ENCODE results near the gene SMURF2.

SMURF2 gene

DNA sequence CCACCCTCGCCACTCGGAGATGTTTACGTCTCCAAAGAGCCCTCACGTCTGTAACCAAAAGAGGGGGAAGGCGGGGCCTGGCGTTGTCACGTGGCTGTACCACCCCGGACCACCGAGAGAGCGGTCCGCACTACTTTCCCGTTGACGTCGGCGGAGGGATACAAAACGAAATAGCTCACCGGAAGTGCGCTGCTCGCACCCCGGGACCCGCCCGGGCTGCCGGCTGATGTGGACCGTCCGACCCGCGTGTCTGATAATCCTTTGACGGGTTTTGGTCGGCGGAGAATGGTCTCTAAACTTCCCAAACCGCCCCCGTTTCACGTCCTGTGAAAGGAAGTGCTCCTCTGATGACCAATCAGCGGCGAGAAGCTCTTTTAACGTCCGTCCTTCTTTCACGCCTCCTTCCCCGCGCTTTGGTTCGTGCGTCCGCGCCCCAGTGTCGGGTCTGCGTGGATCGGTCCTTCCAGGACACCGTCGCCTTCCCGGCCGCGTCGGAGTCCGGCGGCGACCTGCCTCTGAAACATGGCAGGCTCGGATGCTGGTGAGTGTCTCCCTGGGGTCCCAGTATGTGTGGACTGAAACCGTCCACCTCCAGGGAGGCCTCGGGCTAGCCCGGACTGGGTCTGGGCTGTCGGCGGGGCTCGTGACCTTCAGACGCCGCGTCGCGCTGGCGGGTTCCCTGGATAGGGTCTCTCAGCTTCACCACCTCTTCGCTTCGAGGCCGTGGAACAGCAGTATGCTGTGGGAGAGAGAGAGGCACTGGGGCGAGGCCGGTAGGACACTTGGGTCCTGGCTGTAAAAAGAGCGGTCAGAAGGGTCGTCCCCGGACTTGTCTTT is 155.3 kb downstream of the SMURF2 start, which contains the start of gene CEP95:
TSS of gene CEP95 (plus strand) at position 402 of the 837 bp plus-strand sequence. CDS start at position 523, 121 bp downstream.
- TF ChIP-seq CTCF (conservative IDR thresholded peaks at IDR 0.05; ENCODE audit: low read depth, low read length), result no peak
- H3K4me3 ChIP-seq (ENCODE audit: low read length), result peak within 1 kb of the TSS; percentile 60
- DNase-seq (ENCODE audit: low read depth), result peak; percentile 91

- H3K4me3 ChIP-seq (ENCODE audit: low read length), result peak within 1 kb of the TSS; percentile 60
- no peak for TF ChIP-seq CTCF (conservative IDR thresholded peaks at IDR 0.05; ENCODE audit: low read depth, low read length)
- DNase-seq (ENCODE audit: low read depth), result peak; percentile 92
Observed at GRCh38 chr17:64506201-64506575, 155.9 kb downstream of the SMURF2 start, which contains the start of gene DDX5. Gene DDX5 (minus strand): TSS chr17:64506289. CDS start chr17:64506119, 170 bp downstream.

DNA sequence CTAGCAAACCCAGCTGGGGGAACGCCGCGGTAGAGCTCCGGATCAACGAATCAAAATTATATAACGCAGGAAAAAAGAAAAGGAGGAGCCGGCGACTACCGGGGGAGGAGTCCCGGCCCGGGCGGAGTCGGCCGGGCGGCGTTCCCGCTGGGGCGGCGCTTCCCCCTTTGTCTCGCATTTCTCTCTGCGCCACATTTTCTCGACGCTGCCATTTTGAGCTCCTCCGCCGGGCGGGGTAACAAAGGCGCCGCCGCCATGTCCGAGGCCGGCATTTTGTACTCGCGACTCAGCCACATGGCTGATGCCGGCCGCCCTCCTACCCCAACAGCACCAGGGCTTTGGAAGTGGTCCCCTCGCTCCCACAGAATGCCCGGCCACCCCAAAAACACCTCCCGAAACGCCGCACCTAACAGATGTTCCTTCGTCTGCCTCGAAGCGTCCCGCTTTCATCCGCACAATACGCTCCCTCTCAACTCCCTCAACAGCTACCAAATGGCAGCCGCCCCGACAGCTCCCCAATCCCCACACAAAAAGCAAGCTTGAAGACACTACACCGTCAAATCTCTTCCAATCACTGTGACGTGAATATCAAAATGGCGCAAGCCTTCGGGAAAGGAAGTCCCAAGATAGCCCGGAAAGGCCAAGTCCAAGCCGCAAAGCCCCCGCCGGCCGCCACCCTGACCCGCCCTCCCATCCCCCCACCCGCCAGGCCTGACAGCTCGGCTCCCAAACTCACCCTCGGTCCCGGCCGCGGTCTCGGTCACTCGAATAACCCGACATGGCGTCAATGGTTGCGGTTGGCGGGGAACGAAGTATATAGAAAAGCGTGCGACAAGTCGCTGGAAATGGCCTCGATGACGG is 156.5 kb downstream of the SMURF2 start:
- peak; percentile 49 for DNase-seq (ENCODE audit: low read depth)
- H3K4me3 ChIP-seq (ENCODE audit: low read length), result peak overlapping the region; percentile 60
- no peak for TF ChIP-seq CTCF (conservative IDR thresholded peaks at IDR 0.05; ENCODE audit: low read depth, low read length)

DNA sequence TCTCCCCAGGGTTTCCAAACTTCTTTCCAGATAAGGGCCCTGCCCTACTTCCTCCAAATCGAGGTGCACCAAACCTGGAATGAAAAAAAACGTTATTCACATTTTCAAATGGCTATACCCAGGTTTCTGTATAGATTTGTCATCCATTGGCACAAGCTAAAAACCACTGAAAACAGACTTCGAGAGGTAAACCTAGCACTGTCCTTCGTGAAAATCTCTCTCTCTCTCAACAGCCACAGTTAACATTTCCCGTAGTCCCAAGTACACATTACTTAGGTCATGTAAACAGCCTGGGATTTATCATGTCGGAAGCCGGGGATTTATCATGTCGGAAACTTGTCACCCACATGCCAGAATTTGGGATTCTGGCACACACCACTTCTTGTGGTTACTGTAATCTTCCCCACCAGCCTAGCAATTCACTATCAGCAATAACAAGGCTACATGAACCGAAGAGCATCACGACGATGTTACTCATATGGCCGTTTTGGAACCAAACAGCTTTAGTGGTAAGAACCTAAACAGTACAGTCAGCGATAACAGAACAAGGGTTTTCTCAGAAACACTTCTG is 157.3 kb downstream of the SMURF2 start:
- H3K4me3 ChIP-seq (ENCODE audit: low read length), result peak overlapping the region; percentile 60
- DNase-seq (ENCODE audit: low read depth), result no peak
- TF ChIP-seq CTCF (conservative IDR thresholded peaks at IDR 0.05; ENCODE audit: low read depth, low read length), result no peak

DNA sequence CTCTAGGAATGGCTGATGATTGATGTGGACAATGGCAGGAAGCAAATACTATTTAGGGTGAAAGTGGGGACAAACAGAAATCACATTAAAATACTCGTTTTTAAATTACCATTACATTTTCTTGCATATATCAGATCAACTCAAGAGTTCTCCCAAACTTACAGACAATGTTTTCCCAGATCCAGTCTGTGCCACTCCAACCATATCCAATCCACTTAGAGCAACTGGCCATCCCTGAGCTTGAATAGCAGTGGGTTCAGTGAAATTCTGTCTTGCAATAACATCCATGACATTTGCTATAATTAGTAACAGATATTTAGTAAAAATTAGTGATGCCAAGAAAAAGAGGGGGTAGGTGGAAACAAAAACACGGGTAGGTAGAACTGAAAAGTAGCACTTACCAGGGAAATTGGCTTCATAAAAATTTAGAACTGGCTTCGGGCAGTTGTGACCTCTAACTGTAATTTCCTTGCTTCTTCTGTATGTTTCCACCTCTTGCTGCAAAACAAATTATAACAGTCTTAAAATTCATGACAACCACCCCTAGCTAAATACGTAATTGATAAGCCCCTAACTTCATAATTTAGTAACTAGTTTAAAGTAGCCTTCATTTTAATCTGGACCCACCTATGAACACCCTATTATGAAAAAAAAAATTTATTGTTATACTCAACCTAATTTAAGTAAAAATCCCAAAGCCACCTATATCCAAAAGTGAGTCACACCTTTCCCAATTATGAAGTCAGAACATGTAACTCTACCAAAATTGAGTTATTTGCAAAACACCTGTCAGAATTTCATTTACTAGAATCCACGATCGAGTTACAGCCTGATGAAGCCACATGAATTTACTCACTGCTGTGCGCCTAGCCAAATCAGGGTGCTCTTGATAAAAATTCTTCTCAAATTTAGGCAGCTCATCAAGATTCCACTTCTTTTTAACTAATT is 158.0 kb downstream of the SMURF2 start:
- no peak for DNase-seq (ENCODE audit: low read depth)
- H3K4me3 ChIP-seq (ENCODE audit: low read length), result peak overlapping the region; percentile 60
- no peak for TF ChIP-seq CTCF (conservative IDR thresholded peaks at IDR 0.05; ENCODE audit: low read depth, low read length)

GRCh38 chr17:64503341-64503740 is 158.8 kb downstream of the SMURF2 start:
- no peak for TF ChIP-seq CTCF (conservative IDR thresholded peaks at IDR 0.05; ENCODE audit: low read depth, low read length)

More at GRCh38 chr17:64503341-64503740, 158.8 kb downstream of the SMURF2 start:
- DNase-seq (ENCODE audit: low read depth), result no peak
- H3K4me3 ChIP-seq (ENCODE audit: low read length), result peak overlapping the region; percentile 60

Data from retinal pigment epithelial cell (primary cell).